Measurements from ENCODE around the gene ORMDL3. TPM values are rescaled to one million over a fixed set of nuclear protein-coding genes. Genes with fewer than 3 reads are reported as not detected.
"Not testable (repeated sequence)": the region's sequence is repeated elsewhere in the genome, so short reads cannot be mapped to it uniquely, and the experiment has no call there.

Gene ORMDL3
- polyA plus RNA-seq, 2 of the 4 experiments (the other 2 are of a cell fraction) = 26.9 to 52.1 TPM

GRCh38 chr17:39904990-39905288 is 22.5 kb downstream of the ORMDL3 start:
- Histone ChIP-seq H3K4me2 (no peak overlapping the region), H3K27ac (no peak overlapping the region), H3K9me3 (no peaks in the 10 kb centered on the region), H3K4me1 (no peaks in the 10 kb centered on the region), H3K4me3 (no peak overlapping the region)
- DNase-seq (ENCODE audit: low read depth in 1 of 2, low spot score in 1 of 2) (no peak), ATAC-seq (0 out of 6 replicates have a peak, but pooled peaks of 1 of the 2 experiments have one; percentile 31), FAIRE-seq (no peak)
- ChIA-PET CTCF (no interaction called here), POLR2A (no interaction called here)
- WGBS (ENCODE audit: missing lambda C conversion rate) = 79% methylated on average over 3 of the region's 3 CpGs
- TF ChIP-seq EHMT2 (IDR thresholded peaks at IDR 0.05; ENCODE audit: low read depth) (no peak), FOXS1 (CRISPR knock-in tag; IDR thresholded peaks at IDR 0.05) (no peak)

GRCh38 chr17:39903158-39903884 is 24.1 kb downstream of the ORMDL3 start:
- WGBS (ENCODE audit: missing lambda C conversion rate) = 78% methylated on average over 4 of the region's 4 CpGs
- TF ChIP-seq ZFP36 (IDR thresholded peaks at IDR 0.05; ENCODE audit: borderline replicate concordance, partially characterized antibody) (no peak), NPAS2 (CRISPR knock-in tag; IDR thresholded peaks at IDR 0.05; ENCODE audit: borderline replicate concordance) (no peak), MAFK (IDR thresholded peaks at IDR 0.05; ENCODE audit: partially characterized antibody) (no peak), USF2 (IDR thresholded peaks at IDR 0.05) (no peak), BHLHE40 (IDR thresholded peaks at IDR 0.05; ENCODE audit: low read depth, low read length) (no peak), SMC3 (IDR thresholded peaks at IDR 0.05) (no peak), EP300 (IDR thresholded peaks at IDR 0.05) (no peak), CHD2 (IDR thresholded peaks at IDR 0.05; ENCODE audit: low read length, partially characterized antibody) (no peak), JUNB (IDR thresholded peaks at IDR 0.05) (no peak), POLR2AphosphoS2 (conservative IDR thresholded peaks at IDR 0.05; ENCODE audit: low read length) (no peak), FOSB (CRISPR knock-in tag; IDR thresholded peaks at IDR 0.05) (no peak), EHF (CRISPR knock-in tag; IDR thresholded peaks at IDR 0.05) (no peak), TFCP2L1 (CRISPR knock-in tag; IDR thresholded peaks at IDR 0.05) (no peak), SREBF2 (IDR thresholded peaks at IDR 0.05) (no peak), KDM1A (IDR thresholded peaks at IDR 0.05; ENCODE audit: low read depth) (no peak), RCOR1 (IDR thresholded peaks at IDR 0.05; ENCODE audit: low read depth, low read length) (no peak), TP53 (CRISPR knock-in tag; IDR thresholded peaks at IDR 0.05) (no peak), HOXB13 (CRISPR knock-in tag; IDR thresholded peaks at IDR 0.05; ENCODE audit: low read depth) (no peak)
- TF ChIP-seq, protein P1, sequence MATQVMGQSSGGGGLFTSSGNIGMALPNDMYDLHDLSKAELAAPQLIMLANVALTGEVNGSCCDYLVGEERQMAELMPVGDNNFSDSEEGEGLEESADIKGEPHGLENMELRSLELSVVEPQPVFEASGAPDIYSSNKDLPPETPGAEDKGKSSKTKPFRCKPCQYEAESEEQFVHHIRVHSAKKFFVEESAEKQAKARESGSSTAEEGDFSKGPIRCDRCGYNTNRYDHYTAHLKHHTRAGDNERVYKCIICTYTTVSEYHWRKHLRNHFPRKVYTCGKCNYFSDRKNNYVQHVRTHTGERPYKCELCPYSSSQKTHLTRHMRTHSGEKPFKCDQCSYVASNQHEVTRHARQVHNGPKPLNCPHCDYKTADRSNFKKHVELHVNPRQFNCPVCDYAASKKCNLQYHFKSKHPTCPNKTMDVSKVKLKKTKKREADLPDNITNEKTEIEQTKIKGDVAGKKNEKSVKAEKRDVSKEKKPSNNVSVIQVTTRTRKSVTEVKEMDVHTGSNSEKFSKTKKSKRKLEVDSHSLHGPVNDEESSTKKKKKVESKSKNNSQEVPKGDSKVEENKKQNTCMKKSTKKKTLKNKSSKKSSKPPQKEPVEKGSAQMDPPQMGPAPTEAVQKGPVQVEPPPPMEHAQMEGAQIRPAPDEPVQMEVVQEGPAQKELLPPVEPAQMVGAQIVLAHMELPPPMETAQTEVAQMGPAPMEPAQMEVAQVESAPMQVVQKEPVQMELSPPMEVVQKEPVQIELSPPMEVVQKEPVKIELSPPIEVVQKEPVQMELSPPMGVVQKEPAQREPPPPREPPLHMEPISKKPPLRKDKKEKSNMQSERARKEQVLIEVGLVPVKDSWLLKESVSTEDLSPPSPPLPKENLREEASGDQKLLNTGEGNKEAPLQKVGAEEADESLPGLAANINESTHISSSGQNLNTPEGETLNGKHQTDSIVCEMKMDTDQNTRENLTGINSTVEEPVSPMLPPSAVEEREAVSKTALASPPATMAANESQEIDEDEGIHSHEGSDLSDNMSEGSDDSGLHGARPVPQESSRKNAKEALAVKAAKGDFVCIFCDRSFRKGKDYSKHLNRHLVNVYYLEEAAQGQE (IDR thresholded peaks at IDR 0.05) = no peak
- TF ChIP-seq, protein P2, sequence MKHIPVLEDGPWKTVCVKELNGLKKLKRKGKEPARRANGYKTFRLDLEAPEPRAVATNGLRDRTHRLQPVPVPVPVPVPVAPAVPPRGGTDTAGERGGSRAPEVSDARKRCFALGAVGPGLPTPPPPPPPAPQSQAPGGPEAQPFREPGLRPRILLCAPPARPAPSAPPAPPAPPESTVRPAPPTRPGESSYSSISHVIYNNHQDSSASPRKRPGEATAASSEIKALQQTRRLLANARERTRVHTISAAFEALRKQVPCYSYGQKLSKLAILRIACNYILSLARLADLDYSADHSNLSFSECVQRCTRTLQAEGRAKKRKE (CRISPR knock-in tag; IDR thresholded peaks at IDR 0.05; ENCODE audit: low read depth) = no peak
- ChIA-PET CTCF (interaction anchor here (1.8 kb wide), 1 partner anchor 280 kb away, joined by 4 read pairs; no protein-coding TSS in a partner anchor), POLR2A (no interaction called here)
- DNase-seq (ENCODE audit: low read depth in 1 of 2, low spot score in 1 of 2) (no peak), FAIRE-seq (no peak), ATAC-seq (no peak; a peak in 1 of 6 replicates)
- Histone ChIP-seq H3K4me1 (no peaks in the 10 kb centered on the region), H3K27ac (no peak overlapping the region), H3K4me2 (no peak overlapping the region), H3K9me3 (no peaks in the 10 kb centered on the region), H3K4me3 (no peak overlapping the region)

DNA sequence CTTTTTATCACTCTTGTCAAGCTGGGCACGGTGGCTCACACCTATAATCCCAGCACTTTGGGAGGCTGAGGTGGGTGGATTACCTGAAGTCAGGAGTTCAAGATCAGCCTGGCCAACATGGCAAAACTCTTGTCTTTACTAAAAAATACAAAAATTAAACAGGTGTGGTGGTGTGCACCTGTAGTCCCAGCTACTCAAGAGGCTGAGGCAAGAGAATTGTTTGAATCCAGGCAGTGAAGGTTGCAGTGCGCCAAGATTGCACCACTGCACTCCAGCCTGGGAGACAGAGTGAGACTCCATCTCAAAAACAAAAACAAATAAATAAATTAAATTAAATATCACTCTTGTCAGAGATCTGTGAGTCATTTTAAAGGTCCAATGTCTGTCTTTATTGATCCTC is 25.4 kb downstream of the ORMDL3 start:
- FAIRE-seq; H3K9me3 ChIP-seq; ATAC-seq; H3K4me2 ChIP-seq; DNase-seq (ENCODE audit: low read depth in 1 of 2, low spot score in 1 of 2); H3K4me1 ChIP-seq; POLR2A ChIA-PET; H3K27ac ChIP-seq; H3K4me3 ChIP-seq: not testable (repeated sequence)
- CTCF ChIA-PET = interaction anchor here (1.1 to 1.8 kb wide), 3 partner anchors 79 to 279 kb away, joined by 3 to 4 read pairs (median 4); partner anchors contain the start of gene PSMD3
- 72% methylated on average over 2 of the region's 2 CpGs for WGBS (ENCODE audit: missing lambda C conversion rate)

Data from A549 (cell line).